Lower leg skin (tissue), 4 donors: ENCODE data around the gene ADCY2. TPM values are rescaled to one million over a fixed set of nuclear protein-coding genes. Genes with fewer than 3 reads are reported as not detected.

Experiments
- DNase-seq, 2 donors: peaks; one replicate each; pipeline ENCODE4 v3.0.0-alpha.2; 2019; ENCODE audit warnings: low spot score in 2 of 2
- H3K4me3 ChIP-seq: fragments of 200-600 bp; sonication (generic); 2 replicates; pipeline ENCODE4 v1.5.1; 2017; ENCODE audit warnings: mild to moderate bottlenecking, low read depth; ENCODE audit not compliant: poor library complexity, severe bottlenecking
- POLR2A ChIP-seq, 2 donors: fragments of 450-650 bp; IDR thresholded peaks; one replicate each; pipeline ENCODE4 v1.6.1; 2016 to 2017; ENCODE audit warnings: antibody characterized with exemption in 2 of 2, mild to moderate bottlenecking in 1 of 2, moderate library complexity in 1 of 2
- WGBS, 2 donors: methylation state at CpG; one replicate each; pipeline ENCODE4 v1.1.5; 2018; 5-methylcytosine and 5-hydroxymethylcytosine counted together
- intact Hi-C: fragments of 100-400 bp; cut with DNase I; formaldehyde crosslinking; loops from one replicate; pipeline ENCODE4 v1.15.0; 2023; ENCODE audit warnings: low total_unique reads
- total RNA-seq, 4 donors: library from RNA; depleted of rRNA; stranded (reverse); fragments of >200 nt; gene quantifications; one replicate each; pipeline ENCODE4 v1.1.0, GENCODE V29; 2016
- TF ChIP-seq, protein P1 (sequence below), 3 donors: fragments of 450-650 bp; IDR thresholded peaks; one replicate each; pipeline ENCODE4 v1.5.1; 2016; ENCODE audit warnings: antibody characterized with exemption in 3 of 3, mild to moderate bottlenecking in 3 of 3, moderate library complexity in 2 of 3

The ADCY2 gene
- total RNA-seq, 4 donors from 2014 or later: 7.3 to 11.5 (median 8.2) TPM

GRCh38 chr5:7517006-7517405 is 121.1 kb downstream of the ADCY2 start:
- 74 to 80% methylated on average over 3 of the region's 3 CpGs for WGBS, 2 donors
- no peak overlapping the region for H3K4me3 ChIP-seq
- TF ChIP-seq, protein P1, sequence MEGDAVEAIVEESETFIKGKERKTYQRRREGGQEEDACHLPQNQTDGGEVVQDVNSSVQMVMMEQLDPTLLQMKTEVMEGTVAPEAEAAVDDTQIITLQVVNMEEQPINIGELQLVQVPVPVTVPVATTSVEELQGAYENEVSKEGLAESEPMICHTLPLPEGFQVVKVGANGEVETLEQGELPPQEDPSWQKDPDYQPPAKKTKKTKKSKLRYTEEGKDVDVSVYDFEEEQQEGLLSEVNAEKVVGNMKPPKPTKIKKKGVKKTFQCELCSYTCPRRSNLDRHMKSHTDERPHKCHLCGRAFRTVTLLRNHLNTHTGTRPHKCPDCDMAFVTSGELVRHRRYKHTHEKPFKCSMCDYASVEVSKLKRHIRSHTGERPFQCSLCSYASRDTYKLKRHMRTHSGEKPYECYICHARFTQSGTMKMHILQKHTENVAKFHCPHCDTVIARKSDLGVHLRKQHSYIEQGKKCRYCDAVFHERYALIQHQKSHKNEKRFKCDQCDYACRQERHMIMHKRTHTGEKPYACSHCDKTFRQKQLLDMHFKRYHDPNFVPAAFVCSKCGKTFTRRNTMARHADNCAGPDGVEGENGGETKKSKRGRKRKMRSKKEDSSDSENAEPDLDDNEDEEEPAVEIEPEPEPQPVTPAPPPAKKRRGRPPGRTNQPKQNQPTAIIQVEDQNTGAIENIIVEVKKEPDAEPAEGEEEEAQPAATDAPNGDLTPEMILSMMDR (IDR thresholded peaks at IDR 0.05): no peak
- no peak for TF ChIP-seq POLR2A (IDR thresholded peaks at IDR 0.05)
- intact Hi-C loops: no loop called here
- DNase-seq: no peak

GRCh38 chr5:7518947-7519560 is 123.1 kb downstream of the ADCY2 start:
- no peak overlapping the region for H3K4me3 ChIP-seq
- intact Hi-C loops: no loop called here
- WGBS, 2 donors: 71 to 72% methylated on average over 11 of the region's 11 CpGs

DNA sequence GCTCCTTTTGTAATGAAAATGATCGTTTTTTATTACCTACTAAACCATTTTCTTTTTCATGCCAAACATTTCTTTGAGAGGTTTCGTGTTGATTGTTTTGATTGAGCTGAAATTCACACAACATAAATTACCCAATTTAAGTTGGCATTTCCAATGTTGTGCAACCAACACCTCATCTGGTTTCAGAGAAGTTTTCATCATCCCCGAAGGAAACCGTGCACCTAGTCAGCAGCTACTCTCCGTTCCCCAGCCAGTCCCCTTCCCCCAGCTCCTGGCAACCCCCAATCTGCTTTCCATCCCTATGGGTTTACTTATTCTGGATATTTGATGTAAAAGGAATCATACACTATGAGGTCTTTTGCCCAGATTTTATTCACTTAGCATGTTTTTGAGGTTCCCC is 123.6 kb downstream of the ADCY2 start:
- intact Hi-C loops: no loop called here
- no peak for DNase-seq
- no peak overlapping the region for H3K4me3 ChIP-seq
- TF ChIP-seq, protein P1 (IDR thresholded peaks at IDR 0.05): no peak
- TF ChIP-seq POLR2A (IDR thresholded peaks at IDR 0.05): no peak
- 44 to 59% methylated on average over 5 of the region's 5 CpGs for WGBS, 2 donors

More at GRCh38 chr5:7518947-7519560, 123.1 kb downstream of the ADCY2 start:
- TF ChIP-seq, protein P1 (IDR thresholded peaks at IDR 0.05): no peak
- no peak for TF ChIP-seq POLR2A (IDR thresholded peaks at IDR 0.05)
- no peak for DNase-seq

DNA sequence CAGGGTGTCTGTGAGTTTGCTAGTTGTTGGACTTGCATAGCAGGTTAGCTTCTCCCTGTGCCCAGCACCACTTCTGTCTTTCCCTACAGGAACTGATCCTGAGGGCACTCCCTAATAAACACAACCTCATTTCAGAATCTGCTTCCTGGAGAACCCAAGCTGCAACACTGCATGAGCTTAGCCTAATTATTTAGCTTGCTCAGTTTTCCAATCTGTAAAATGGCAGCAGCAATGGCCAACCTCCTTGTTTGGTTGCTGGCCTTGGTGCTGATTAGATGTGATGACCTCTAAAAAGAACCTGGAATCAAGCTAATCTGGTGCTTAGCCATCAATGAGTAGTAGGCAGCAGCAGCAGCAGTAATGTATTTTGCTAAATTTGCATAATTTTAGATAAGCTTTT is 133.9 kb downstream of the ADCY2 start:
- TF ChIP-seq POLR2A (IDR thresholded peaks at IDR 0.05): no peak
- TF ChIP-seq, protein P1 (IDR thresholded peaks at IDR 0.05): no peak
- no peak overlapping the region for H3K4me3 ChIP-seq
- no peak for DNase-seq
- intact Hi-C loops: no loop called here

DNA sequence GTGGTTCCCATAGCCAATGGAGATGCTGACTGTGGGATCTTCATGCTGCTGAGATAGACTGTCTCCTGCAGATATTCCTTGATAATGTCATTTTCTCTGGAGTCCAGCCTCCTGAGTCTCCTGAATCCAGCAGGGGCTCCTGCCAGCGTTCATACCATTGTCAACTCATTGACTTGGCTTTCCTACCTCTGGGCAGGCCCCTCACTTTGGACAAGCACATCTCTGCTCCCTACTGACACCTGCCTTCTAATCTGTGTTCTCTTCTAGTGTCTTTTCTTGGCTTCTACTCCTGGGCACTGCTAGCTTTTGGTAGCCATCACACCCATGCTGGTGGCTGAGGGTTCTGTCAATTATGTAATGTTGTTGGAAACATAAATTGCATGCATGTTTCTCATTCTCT is 138.0 kb downstream of the ADCY2 start:
- 68 to 76% methylated on average over 1 of the region's 1 CpG for WGBS, 2 donors
- no peak overlapping the region for H3K4me3 ChIP-seq
- TF ChIP-seq POLR2A (IDR thresholded peaks at IDR 0.05): no peak
- TF ChIP-seq, protein P1 (IDR thresholded peaks at IDR 0.05): no peak
- DNase-seq: no peak
- intact Hi-C loops: no loop called here

GRCh38 chr5:7534505-7534904 is 138.6 kb downstream of the ADCY2 start:
- no peak overlapping the region for H3K4me3 ChIP-seq
- TF ChIP-seq, protein P1 (IDR thresholded peaks at IDR 0.05): no peak
- no peak for TF ChIP-seq POLR2A (IDR thresholded peaks at IDR 0.05)
- no peak for DNase-seq
- intact Hi-C loops: no loop called here
- 74 to 76% methylated on average over 3 of the region's 3 CpGs for WGBS, 2 donors
